HG03175 (cell line): ENCODE data around the gene ENTR1.

Experiments used
- ATAC-seq: cut with Tn5 transposase; IDR thresholded peaks from one replicate; pipeline ENCODE4 v1.9.1; 2021; ENCODE audit warnings: mild to moderate bottlenecking, moderate library complexity; ENCODE audit not compliant: unreplicated experiment

The ENTR1 gene

DNA sequence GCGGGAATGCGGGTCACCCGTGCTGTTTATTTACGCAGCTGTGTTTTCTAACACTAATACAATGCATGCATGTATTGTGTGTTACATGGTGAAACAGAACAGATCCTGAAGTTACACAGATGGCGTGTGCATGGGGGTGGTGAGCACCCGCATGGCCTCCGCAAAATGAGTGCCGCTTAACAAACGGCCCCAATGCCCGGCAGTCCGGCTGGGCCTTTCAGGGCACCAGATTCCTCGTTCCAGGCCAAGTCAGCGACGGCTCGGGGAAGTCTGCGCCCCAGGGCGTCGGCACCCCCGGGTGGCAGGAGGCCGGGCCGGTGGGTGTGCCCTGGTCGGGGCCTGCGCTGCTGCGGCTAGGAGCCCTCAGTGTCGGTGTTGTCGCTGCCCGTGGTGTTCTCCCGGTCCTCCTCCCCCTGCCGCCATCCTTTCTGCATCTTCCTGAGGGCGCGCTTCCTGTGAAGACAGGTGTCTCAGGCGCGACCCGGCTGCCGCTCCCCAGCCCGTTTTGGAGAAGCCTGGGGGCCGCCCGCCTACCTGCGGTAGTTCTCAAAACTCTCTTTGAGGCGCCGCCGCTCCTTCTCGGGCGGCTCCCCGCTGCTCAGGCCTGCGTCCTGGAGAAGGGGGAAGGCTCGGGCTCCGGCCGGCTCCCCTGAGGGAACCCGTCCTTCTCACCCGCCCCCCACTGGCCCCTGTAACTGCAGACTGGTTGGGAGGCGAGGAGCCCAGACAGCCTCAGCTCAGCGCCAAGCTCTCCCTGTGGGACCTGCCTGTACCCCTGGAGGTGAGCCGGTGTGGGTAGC, 46.3 kb downstream of the ENTR1 start:
- no peak for ATAC-seq

DNA sequence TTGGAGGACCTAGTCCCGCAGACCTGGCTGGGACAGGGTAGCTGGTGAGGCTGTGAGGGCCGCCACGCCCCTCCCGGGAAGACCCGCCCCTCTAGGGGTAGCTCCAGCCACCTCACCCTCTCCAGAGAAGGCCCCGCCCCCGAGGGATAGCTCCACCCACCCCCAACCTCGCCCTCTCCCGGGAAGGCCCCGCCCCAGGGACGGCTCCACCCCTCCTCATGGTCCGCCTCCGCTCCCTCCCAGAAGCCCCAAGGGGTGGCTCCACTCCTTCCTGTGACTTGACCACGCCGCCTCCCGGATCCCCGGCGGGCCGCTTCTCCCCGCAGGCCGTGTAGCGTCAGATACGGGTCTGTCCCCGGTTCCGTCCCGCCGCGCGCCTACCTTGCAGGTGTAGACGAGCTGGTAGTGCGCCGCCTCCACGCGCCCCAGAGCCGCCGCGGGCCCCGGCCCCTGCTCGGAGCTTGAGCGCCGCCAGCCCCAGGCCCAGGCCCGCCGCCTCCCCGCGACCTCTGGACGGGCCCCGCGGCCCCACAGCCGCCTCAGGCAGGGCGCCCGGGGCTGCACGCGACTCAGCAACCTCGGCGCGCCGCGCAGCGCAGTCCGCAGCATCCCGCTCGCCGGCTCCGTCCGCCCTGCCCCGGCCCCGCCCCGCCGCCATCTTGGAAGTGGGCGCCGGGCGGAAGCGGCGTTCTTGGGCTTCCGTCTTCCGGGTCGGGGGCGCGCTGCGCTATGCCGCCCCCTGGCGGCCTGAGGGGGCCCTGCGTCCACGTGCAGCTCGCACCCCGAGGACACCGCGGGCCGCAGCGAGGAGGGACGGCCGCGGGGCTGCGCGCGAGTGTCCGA, 47.1 kb downstream of the ENTR1 start, which contains the start of gene DNLZ:
DNLZ (minus strand) TSS at position 639 of the 843 bp plus-strand sequence; CDS start at position 609, 30 bp downstream.
- ATAC-seq: peak; percentile 67

DNA sequence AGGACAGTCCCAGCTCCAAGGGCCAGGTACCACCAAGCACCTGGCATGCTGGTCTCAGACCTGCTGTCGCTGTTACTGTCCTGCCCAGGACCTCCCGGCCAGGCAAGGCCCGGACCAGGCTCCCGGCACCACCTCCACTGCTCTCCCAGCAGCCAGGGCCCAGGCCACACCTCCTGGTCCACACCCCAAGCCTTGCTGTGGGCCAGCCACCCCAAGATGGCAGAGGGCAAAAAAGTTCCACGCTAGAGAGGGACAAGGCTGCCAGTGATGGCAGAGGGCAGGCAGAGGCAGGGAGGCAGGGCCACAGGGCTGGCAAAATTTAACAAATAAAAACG, 48.0 kb downstream of the ENTR1 start:
- no peak for ATAC-seq

DNA sequence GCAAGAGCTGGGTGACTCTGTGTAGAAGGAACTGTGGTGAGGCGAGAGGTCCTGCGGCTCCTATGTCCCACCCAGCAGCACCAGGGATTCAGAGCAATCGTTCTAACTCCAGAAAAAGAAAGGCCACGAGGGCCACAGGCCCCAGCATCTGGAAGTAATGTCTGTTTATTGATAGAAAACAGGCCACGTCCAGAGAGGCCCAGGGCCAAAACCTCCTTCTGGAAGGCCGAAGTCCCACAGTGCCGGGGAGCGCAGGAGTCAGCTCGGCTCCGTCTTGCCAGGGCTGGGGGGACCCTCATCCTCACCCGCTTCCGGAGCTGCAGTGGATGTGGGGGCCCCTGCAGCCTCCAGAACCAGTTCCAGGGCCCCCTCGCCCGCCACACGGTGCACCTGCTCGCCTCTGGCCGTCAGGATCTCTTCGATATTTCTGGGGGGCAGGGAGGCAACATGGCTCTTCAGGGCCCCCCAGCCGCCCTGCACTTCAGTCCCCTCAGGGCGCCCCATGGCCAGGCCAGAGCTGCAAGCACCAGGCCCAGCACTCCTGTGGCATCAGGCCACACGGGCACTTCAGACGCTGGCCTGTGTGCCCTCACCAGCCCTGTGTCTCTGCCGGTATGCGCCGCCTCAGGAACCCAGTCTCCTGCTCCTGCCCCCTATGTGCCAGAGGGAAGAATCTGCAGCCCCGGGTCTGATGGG, 48.5 kb downstream of the ENTR1 start:
- no peak for ATAC-seq

GRCh38 chr9:136361047-136361753, 49.2 kb downstream of the ENTR1 start:
- ATAC-seq: no peak

DNA sequence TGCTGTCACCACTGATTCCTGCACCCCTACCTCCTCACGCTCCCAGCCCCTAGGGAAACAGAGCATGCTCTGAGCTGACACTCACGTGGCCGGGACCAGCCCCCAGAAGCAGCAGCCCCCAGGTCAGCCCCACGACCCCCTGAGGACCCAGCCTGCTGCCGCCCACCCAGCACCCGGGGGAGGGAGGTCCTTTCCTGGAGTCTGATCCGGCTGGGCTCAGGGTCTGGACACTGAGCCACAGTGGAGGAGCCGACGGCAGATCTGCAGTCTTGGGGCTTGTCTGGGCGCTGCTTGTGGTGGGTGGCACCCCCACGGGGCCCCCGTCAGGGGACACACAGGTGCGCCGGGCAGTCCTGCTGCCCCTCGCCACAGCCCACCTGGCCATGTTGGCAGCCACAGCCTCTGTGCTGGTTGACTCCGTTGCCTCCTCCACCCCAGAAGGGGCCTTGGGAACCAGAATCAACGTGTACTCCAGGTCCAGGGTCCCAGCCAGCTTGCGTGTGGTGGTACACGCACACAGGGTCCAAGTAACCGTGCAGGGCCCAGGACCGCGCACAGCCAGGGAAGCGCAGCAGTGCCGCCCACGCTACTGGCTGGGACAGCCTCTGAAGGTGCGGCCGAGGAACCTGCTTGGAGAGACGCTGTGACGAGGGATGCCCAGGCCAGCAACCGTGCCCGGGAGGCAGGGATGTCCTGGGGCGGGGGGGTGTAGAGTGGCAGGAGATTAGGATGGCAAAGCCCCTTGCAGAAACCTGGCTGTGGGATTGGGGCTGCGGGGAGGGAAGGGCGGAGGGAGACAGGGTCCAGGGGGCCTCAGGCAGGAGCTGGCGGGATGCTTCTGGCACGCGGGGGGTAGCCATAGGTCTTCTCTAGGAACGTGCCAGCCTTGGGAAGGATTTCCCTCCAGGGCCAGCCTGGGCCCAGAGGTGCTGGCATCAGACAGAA, 50.4 kb downstream of the ENTR1 start:
- no peak for ATAC-seq

DNA sequence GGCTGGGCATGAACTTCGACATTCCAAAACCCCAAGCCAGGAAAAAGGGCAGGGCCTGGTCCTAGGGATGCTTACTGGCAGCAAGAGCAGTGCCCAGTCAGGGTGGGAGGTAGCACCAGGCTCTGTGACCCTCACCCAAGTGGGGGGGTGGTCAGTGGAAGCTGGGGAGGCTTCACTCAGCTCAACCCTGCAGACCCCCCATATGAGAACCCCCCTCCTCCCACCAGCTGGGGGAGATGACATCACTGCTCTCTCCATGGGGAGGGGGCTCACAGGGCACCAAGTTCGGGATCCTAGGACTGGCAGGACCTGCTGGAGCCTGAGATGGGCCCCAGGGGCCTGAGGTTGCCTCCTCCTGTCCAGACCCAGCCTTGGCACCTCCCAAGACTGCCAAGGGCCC, 51.5 kb downstream of the ENTR1 start:
- ATAC-seq: no peak

GRCh38 chr9:136358016-136358415, 52.4 kb downstream of the ENTR1 start:
- ATAC-seq: no peak

DNA sequence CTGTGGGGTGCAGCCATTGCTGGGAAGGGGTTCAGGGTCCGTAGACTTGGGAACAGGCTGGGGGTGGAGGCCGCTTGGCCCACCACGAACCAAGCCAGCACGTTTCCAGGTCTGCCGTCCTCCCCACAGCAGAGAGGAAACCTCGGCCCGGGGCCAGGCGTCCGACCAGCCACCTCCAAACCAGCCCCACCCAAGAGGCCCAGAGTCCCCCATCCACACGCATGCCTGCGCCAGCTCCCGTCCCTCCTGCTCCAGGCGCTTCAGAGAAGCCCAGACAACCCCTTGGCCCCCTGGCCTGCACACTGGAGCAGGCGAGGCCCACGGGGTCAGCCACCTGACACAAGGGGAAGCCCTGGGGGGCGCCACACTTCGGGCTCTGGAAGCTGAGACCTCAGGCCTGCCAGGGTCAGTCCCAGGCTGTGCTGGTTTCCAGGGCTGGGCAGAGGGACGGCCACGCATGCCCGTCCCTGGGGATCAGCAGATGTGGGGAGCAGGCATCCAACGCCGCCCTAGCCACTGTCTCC, 53.1 kb downstream of the ENTR1 start:
- ATAC-seq: no peak

- ATAC-seq: no peak
These were observed 54.5 kb downstream of the ENTR1 start for GRCh38 chr9:136355616-136356557.

- no peak for ATAC-seq
These were observed 55.8 kb downstream of the ENTR1 start for GRCh38 chr9:136354592-136355085.

DNA sequence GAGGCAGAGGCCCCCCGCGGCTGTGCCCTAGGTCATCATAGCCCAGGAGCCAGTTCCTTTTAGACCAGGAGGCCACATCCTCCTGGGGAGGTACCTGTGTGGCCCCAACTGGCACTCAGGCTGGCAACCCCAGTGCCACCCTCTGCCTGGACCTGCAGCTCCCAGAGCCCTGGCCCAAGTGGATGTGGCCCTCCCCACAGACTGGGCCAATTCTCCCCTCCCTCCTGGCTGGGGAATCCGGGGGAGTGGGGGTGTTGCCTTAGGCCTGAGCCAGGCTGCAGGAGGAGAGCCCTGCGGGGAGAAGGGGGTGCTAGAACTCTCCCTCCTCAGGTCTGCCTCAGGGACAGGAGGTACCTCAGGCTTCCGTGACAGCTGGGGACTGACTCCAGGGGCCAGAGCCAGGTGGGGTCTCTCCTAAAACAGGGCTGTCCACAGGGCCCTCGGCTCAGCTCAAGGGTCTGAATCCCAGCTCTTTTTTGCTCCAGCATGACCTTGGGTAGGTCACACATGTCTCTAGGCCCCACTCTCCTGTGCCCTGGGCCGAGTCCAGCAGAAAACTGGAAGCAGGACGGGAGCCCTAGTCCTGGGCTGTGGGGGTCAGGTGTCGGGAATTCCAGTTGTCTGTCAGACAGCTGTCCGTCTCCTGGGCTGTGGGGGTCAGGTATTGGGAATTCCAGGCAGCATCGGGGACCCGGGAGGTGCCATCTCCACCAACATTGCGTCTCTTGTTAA, 56.5 kb downstream of the ENTR1 start:
- no peak for ATAC-seq

DNA sequence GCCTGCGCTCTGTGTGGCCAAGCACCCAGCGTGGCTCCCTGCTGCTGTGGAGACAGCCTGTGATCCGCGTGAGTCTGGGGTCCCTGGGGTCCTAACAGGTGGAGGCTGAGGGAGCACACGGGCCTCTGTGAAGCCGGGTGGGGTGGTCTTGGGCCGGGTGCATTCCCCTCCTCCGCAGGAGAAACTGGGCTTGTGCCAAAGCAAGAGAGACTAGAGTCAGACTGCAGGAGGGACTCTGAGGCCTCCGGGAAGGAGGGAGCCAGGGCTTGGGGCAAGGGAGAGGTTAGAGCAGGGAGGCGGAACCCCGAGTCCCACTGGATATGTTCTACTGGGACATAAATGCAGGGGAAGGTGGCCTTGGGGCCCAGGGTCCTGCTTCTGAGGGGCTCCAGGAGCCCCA, 57.3 kb downstream of the ENTR1 start:
- ATAC-seq: no peak

DNA sequence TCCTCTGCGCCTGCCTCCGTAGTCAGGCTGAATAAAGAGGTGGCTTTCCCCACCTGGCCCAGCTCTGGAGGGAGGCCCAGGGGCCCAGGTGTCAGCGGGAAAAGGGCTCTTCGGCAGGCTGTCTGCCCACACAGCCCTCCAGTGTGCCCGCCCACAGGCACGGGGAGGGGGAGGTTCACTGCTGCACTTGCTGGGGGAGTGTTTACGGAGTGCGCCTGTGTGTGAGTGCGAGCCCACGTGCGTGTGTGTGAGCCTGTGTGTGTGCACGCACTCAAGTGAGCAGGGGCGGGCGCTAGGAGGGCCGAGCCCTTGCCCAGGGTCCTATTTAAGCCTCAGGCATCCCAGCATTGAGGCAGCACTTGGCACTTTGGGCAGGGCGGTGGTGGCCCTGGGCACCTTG, 57.7 kb downstream of the ENTR1 start:
- no peak for ATAC-seq
